HEK293T (cell line): ENCODE results near the gene ENKD1.

Experiments used
- ARNT ChIP-seq: fragments of 450-650 bp; IDR thresholded peaks from 2 replicates; pipeline ENCODE4 v1.6.1; 2017; ENCODE audit warnings: mild to moderate bottlenecking
- BHLHE40 ChIP-seq: fragments of 450-650 bp; IDR thresholded peaks from 2 replicates; pipeline ENCODE4 v1.6.1; 2016; ENCODE audit warnings: mild to moderate bottlenecking, moderate library complexity, borderline replicate concordance
- CTBP1 ChIP-seq: fragments of 450-650 bp; IDR thresholded peaks from 2 replicates; pipeline ENCODE4 v1.6.1; 2016; ENCODE audit warnings: borderline replicate concordance
- ELF4 ChIP-seq: fragments of 450-650 bp; IDR thresholded peaks from 2 replicates; pipeline ENCODE4 v1.6.1; 2017; ENCODE audit warnings: antibody characterized with exemption
- FOXM1 ChIP-seq: fragments of 450-650 bp; IDR thresholded peaks from 2 replicates; pipeline ENCODE4 v1.6.1; 2017; ENCODE audit warnings: mild to moderate bottlenecking, borderline replicate concordance
- SUZ12 ChIP-seq: fragments of 450-650 bp; IDR thresholded peaks from 2 replicates; pipeline ENCODE4 v1.6.1; 2016; ENCODE audit warnings: mild to moderate bottlenecking

DNA sequence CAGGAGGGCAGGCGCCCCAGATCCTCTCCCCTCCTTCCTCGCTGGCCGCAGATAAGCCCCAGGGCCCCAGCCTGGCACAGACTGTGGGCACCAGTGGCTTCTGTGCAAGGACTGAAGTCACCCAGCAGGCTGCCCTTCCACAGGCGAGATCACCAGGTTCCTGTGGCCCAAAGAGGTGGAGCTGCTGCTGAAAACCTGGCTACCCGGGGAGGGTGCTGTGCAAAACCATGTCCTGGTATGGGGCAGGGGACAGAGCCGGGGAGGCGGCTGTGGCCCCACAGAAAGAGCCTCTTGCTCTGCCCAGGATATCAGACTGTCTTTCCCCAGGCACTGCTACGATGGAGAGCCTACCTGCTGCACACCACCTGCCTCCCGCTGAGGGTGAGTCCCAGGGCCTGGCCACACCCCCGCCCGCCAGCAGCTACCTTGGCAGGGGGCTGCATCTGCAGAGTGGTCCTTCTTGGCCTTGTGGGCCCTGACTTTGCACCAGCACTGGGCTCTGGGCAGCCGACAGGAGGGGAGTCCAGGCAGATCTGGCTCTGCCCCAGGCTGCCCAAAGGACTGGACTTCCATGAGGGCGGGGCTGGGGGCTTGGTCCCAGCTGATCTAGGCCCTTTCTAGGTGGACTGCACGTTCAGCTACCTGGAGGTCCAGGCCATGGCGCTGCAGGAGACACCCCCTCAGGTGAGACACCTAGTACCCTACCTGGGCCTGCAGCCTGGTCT lies 21.0 kb downstream of the ENKD1 start:
- TF ChIP-seq BHLHE40 (no peak), ARNT (no peak), SUZ12 (no peak), ELF4 (no peak), FOXM1 (no peak), CTBP1 (no peak)
